Esophagus squamous epithelium (tissue), 4 donors: ENCODE results near the gene CDKAL1.
"Not testable (repeated sequence)": the region's sequence is repeated elsewhere in the genome, so short reads cannot be mapped to it uniquely, and the experiment has no call there.

ENCODE experiments used
- POLR2A ChIP-seq, 4 donors: fragments of 450-650 bp; IDR thresholded peaks; one replicate each; pipeline ENCODE4 v1.6.1; 2017; ENCODE audit warnings: antibody characterized with exemption in 4 of 4, mild to moderate bottlenecking in 4 of 4, moderate library complexity in 3 of 4
- TF ChIP-seq, protein P1 (sequence below), 6 experiments: fragments of 450-650 bp in 4 of 6; fragments of 200-600 bp in 2 of 6; sonication (generic) in 2 of 6; IDR thresholded peaks; one replicate each; pipeline ENCODE4 v1.5.1; 2016 to 2019; ENCODE audit warnings: antibody characterized with exemption in 6 of 6, mild to moderate bottlenecking in 4 of 6, moderate library complexity in 4 of 6

DNA sequence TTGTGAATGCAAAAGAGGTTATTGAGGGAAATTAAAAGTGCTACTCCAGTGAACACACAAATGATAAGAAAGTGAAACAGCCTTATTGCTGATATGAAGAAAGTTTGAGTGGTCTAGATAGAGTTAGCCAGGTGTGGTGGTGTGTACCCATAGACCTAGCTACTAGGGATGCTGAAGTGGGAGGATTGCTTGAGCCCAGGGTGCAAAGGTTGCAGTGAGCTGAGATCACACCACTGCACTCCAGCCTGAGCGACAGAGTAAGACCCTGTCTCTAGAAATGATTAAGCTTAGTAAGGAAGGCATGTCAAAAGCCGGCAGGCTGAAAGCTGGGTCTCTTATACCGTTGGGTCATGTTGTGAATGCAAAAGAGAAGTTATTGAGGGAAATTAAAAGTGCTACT is 389.8 kb downstream of the CDKAL1 start:
- TF ChIP-seq, protein P1, sequence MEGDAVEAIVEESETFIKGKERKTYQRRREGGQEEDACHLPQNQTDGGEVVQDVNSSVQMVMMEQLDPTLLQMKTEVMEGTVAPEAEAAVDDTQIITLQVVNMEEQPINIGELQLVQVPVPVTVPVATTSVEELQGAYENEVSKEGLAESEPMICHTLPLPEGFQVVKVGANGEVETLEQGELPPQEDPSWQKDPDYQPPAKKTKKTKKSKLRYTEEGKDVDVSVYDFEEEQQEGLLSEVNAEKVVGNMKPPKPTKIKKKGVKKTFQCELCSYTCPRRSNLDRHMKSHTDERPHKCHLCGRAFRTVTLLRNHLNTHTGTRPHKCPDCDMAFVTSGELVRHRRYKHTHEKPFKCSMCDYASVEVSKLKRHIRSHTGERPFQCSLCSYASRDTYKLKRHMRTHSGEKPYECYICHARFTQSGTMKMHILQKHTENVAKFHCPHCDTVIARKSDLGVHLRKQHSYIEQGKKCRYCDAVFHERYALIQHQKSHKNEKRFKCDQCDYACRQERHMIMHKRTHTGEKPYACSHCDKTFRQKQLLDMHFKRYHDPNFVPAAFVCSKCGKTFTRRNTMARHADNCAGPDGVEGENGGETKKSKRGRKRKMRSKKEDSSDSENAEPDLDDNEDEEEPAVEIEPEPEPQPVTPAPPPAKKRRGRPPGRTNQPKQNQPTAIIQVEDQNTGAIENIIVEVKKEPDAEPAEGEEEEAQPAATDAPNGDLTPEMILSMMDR (IDR thresholded peaks at IDR 0.05), result not testable (repeated sequence)
- not testable (repeated sequence) for TF ChIP-seq POLR2A (IDR thresholded peaks at IDR 0.05)
